ENCODE data around the gene B3GALT2. TPM values are rescaled to one million over a fixed set of nuclear protein-coding genes. Genes with fewer than 3 reads are reported as not detected.

The B3GALT2 gene
- polyA plus RNA-seq, 1 donor from 2014 or later = 12.4 TPM

GRCh38 chr1:193216920-193217319 is 30.5 kb upstream of the B3GALT2 start:
- H4K20me1 ChIP-seq (ENCODE audit: insufficient read depth) = no peaks in the 10 kb centered on the region
- no peaks in the 10 kb centered on the region for H3K36me3 ChIP-seq (ENCODE audit: insufficient read depth, low read length)
- H3K9me2 ChIP-seq (ENCODE audit: insufficient read depth, low read length) = no peaks in the 10 kb centered on the region
- TF ChIP-seq MXI1 (conservative IDR thresholded peaks at IDR 0.05; ENCODE audit: poor library complexity, severe bottlenecking) = no peak
- TF ChIP-seq SMC3 (conservative IDR thresholded peaks at IDR 0.05; ENCODE audit: poor library complexity) = no peak
- TF ChIP-seq EZH2 (IDR thresholded peaks at IDR 0.05; ENCODE audit: borderline replicate concordance, insufficient read depth, low read length, poor library complexity, severe bottlenecking) = no peak
- no peak for TF ChIP-seq REST (IDR thresholded peaks at IDR 0.05; ENCODE audit: borderline replicate concordance)
- TF ChIP-seq TAF1 (IDR thresholded peaks at IDR 0.05; ENCODE audit: low read depth) = no peak
- no peak for TF ChIP-seq RAD21 (conservative IDR thresholded peaks at IDR 0.05)
- no peak for TF ChIP-seq CTCF (IDR thresholded peaks at IDR 0.05; ENCODE audit: poor library complexity, severe bottlenecking)
- TF ChIP-seq EP300 (conservative IDR thresholded peaks at IDR 0.05; ENCODE audit: poor library complexity, severe bottlenecking) = no peak
- TF ChIP-seq POLR2AphosphoS5 (IDR thresholded peaks at IDR 0.05) = no peak
- H3K4me2 ChIP-seq (ENCODE audit: low read length) = no peak overlapping the region
- no peaks in the 10 kb centered on the region for H3K27me3 ChIP-seq (ENCODE audit: insufficient read depth, low read depth, low read length)
- H3K9ac ChIP-seq (ENCODE audit: low read length) = no peak overlapping the region
- no peak overlapping the region for H2AFZ ChIP-seq (ENCODE audit: low read depth, low read length)
- H3K4me3 ChIP-seq (ENCODE audit: low read length) = no peak overlapping the region
- H3F3A ChIP-seq (ENCODE audit: insufficient read depth, low read length, poor library complexity, severe bottlenecking) = no peaks in the 10 kb centered on the region
- H3K9me3 ChIP-seq (ENCODE audit: low read length) = no peaks in the 10 kb centered on the region
- H3K27ac ChIP-seq (ENCODE audit: low read length) = no peak overlapping the region
- H3K79me2 ChIP-seq (replicated peaks; ENCODE audit: insufficient read depth, low read length) = no peaks in the 10 kb centered on the region

- Histone ChIP-seq H3K9me3 (ENCODE audit: low read length) (no peaks in the 10 kb centered on the region), H3K79me2 (replicated peaks; ENCODE audit: insufficient read depth, low read length) (no peaks in the 10 kb centered on the region), H3K9me2 (ENCODE audit: insufficient read depth, low read length) (no peaks in the 10 kb centered on the region), H4K20me1 (ENCODE audit: insufficient read depth) (no peaks in the 10 kb centered on the region), H3K27me3 (ENCODE audit: insufficient read depth, low read depth, low read length) (no peaks in the 10 kb centered on the region), H3K36me3 (ENCODE audit: insufficient read depth, low read length) (no peaks in the 10 kb centered on the region), H2AFZ (ENCODE audit: low read depth, low read length) (no peak overlapping the region), H3K9ac (ENCODE audit: low read length) (no peak overlapping the region), H3K27ac (ENCODE audit: low read length) (no peak overlapping the region), H3K4me2 (ENCODE audit: low read length) (no peak overlapping the region), H3F3A (ENCODE audit: insufficient read depth, low read length, poor library complexity, severe bottlenecking) (no peaks in the 10 kb centered on the region), H3K4me3 (ENCODE audit: low read length) (no peak overlapping the region)
- TF ChIP-seq POLR2AphosphoS5 (IDR thresholded peaks at IDR 0.05) (no peak), MXI1 (conservative IDR thresholded peaks at IDR 0.05; ENCODE audit: poor library complexity, severe bottlenecking) (no peak), REST (IDR thresholded peaks at IDR 0.05; ENCODE audit: borderline replicate concordance) (no peak)
These were observed 27.6 kb upstream of the B3GALT2 start for GRCh38 chr1:193213998-193214397.
